Measurements from ENCODE around the gene POU2F2.
A peak's percentile ranks its signal among the peaks of the same experiment; 100 is the strongest.

DNA sequence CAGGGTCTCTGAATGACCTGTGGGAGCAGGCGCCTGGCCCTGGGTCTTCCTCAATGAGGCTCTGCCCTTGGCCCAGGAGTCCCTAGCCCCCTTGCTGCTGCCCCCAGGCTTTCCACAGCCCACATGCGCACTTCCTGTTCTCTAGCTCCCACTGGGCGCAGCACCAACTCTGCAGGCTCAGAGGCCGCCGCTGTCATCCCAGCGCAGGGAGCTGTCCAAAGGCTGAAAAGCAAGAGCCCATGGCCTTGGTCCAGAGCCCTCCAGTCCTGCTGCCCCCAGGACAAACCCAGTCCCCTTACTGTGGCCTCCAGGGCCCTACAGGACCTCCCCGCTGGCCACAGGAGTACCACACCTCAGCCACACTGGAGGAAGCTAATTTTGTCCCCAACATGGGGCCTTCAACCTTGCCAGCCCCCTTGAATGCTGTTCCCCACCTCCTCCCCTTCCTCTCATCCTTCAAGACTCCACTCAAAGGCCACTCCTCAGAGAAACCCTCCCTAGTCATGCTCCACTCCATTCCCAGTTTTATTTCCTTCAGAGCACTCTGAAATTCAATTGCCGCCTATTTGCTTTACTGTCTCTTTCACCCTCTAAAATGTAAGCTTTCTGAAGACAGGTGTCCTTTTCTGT lies 8.0 kb upstream of the POU2F2 start:
- TF ChIP-seq POLR2AphosphoS5 (IDR thresholded peaks at IDR 0.05), result peak in 1 of 3 donors; percentile 45
- TF ChIP-seq, protein P1, sequence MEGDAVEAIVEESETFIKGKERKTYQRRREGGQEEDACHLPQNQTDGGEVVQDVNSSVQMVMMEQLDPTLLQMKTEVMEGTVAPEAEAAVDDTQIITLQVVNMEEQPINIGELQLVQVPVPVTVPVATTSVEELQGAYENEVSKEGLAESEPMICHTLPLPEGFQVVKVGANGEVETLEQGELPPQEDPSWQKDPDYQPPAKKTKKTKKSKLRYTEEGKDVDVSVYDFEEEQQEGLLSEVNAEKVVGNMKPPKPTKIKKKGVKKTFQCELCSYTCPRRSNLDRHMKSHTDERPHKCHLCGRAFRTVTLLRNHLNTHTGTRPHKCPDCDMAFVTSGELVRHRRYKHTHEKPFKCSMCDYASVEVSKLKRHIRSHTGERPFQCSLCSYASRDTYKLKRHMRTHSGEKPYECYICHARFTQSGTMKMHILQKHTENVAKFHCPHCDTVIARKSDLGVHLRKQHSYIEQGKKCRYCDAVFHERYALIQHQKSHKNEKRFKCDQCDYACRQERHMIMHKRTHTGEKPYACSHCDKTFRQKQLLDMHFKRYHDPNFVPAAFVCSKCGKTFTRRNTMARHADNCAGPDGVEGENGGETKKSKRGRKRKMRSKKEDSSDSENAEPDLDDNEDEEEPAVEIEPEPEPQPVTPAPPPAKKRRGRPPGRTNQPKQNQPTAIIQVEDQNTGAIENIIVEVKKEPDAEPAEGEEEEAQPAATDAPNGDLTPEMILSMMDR (IDR thresholded peaks at IDR 0.05 in 8 of 11, conservative IDR thresholded peaks at IDR 0.05 in 3 of 11), result no peak
